ENCODE measurements around the gene CHRND.

CHRND gene

GRCh38 chr2:232504438-232504837, 21.5 kb upstream of the CHRND start:
- DNase-seq, result no peak

- DNase-seq, result no peak
Measured at GRCh38 chr2:232505856-232506255, 20.1 kb upstream of the CHRND start.

GRCh38 chr2:232506709-232507108, 19.3 kb upstream of the CHRND start:
- DNase-seq, result no peak

GRCh38 chr2:232508251-232508650, 17.7 kb upstream of the CHRND start:
- no peak for DNase-seq

- no peak for DNase-seq
Measured at GRCh38 chr2:232511336-232511890, 14.5 kb upstream of the CHRND start.

GRCh38 chr2:232512602-232513001, 13.4 kb upstream of the CHRND start:
- DNase-seq, result no peak

- DNase-seq, result no peak
Measured at GRCh38 chr2:232513353-232513752, 12.6 kb upstream of the CHRND start.

GRCh38 chr2:232515639-232516038, 10.3 kb upstream of the CHRND start:
- no peak for DNase-seq

GRCh38 chr2:232516551-232516950, 9.4 kb upstream of the CHRND start:
- DNase-seq, result no peak

- DNase-seq, result no peak
Measured at GRCh38 chr2:232518844-232519243, 7.1 kb upstream of the CHRND start.

- DNase-seq, result no peak
Measured at GRCh38 chr2:232519581-232520438, 6.2 kb upstream of the CHRND start, which contains the start of gene PRSS56. Gene PRSS56 (plus strand): TSS chr2:232520388. CDS start chr2:232520599, 211 bp downstream.

GRCh38 chr2:232520489-232520888, 5.5 kb upstream of the CHRND start:
- no peak for DNase-seq

GRCh38 chr2:232521098-232521497, 4.9 kb upstream of the CHRND start:
- no peak for DNase-seq

- peak; percentile 66 for DNase-seq
Measured at GRCh38 chr2:232521959-232522622, 3.9 kb upstream of the CHRND start.

GRCh38 chr2:232522623-232523401, 3.1 kb upstream of the CHRND start:
- DNase-seq, result no peak

- no peak for DNase-seq
Measured at GRCh38 chr2:232523402-232523681, 2.6 kb upstream of the CHRND start.

GRCh38 chr2:232523682-232524597, 2.0 kb upstream of the CHRND start:
- DNase-seq, result no peak

GRCh38 chr2:232524771-232525170, 1.2 kb upstream of the CHRND start:
- no peak for DNase-seq

- DNase-seq, result no peak
Measured at GRCh38 chr2:232525199-232525598, 761 bp upstream of the CHRND start.

- no peak for DNase-seq
Measured at GRCh38 chr2:232526372-232526941, 497 bp downstream of the CHRND start.

- no peak for DNase-seq
Measured at GRCh38 chr2:232527905-232528470, 2.0 kb downstream of the CHRND start.
